ENCODE data around the gene STX1B.

The STX1B gene

DNA sequence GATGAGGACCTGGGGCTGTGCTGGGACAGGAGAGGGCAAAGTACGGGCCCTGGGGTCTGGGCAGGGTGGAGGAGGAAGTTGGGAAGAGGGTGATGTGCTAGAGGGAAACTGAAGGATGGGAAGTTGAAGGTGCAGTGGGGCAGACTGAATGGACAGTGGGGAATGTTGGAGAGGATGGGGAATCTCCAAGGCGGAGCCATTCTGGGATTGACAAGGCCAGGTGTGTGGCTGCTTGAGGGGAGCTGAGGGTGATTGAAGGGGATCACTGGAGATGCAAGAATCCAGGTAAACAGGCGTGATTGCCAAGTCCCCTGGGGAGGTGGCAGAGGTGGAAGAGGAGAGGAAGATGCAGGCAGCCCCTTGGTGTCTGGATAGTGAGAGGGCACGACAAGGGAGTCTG lies 34.0 kb downstream of the STX1B start:
- DNase-seq, result no peak

- DNase-seq, result no peak
Observed at GRCh38 chr16:30974348-30974747, 36.1 kb downstream of the STX1B start.

DNA sequence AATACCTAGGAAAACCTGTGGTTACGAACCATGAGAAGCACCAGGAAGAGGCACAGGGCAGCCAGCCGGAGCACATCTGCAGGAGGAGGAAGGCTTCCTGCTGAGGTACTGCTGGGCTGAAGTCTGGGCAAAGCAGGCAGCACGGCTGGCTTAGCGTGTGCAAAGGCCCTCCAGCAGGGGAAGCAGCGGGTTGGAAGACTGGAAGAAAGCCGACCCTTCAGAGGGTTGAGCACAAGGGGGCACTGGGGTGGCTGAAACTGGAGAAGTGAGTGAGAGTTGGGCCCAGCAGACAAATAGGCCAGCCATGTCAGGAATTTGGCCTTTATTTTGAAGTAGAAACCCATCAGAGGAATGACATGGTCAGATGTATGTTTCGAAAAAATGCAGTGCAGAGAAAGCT lies 37.6 kb downstream of the STX1B start:
- no peak for DNase-seq

GRCh38 chr16:30971298-30971697 lies 39.1 kb downstream of the STX1B start:
- DNase-seq, result no peak

DNA sequence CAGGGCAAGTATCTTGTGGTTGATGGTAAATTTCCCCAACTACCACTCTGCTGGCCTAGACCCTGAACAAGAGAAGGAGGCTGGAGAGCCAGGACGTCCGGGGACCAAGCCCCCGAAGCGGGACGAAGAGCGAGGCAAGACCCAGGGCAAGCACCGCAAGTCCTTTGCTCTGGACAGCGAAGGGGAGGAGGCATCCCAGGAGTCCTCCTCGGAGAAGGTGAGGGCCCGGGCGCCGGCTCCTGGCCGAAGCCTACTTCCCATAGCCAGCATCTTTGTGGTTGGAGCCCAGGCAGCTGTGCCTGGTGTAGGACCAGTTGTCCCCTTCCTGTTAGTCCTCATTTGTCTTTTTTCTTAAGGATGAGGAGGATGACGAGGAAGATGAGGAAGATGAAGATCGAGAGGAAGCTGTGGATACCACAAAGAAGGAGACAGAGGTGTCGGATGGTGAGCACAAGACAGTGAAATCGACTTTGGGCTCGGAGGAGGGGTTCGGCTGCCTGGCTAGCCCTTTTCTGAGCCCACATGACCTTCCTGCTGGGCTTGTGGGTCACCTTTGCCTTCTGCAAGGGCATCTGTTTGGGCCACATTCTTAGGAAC lies 41.1 kb downstream of the STX1B start:
- no peak for DNase-seq

DNA sequence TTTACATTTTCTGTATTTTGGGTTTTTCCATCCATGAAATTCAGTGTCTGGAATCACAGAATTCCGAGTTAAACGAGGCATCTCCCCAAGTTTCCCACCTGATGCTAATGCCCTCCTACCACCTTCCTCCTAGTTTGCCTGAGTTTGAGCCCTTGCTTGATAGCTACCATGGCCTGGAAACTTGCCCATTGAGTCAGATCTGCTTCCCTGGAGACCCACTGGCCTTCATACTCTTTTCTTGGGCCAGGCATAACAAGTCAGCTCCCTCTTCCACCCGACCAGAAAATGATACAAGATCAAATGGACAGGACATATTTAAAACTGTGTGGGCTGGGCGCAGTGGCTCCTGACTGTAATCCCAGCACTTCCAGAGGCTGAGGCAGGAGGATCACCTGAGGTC lies 42.6 kb downstream of the STX1B start:
- no peak for DNase-seq

- no peak for DNase-seq
Observed at GRCh38 chr16:30966033-30966619, 44.3 kb downstream of the STX1B start.

DNA sequence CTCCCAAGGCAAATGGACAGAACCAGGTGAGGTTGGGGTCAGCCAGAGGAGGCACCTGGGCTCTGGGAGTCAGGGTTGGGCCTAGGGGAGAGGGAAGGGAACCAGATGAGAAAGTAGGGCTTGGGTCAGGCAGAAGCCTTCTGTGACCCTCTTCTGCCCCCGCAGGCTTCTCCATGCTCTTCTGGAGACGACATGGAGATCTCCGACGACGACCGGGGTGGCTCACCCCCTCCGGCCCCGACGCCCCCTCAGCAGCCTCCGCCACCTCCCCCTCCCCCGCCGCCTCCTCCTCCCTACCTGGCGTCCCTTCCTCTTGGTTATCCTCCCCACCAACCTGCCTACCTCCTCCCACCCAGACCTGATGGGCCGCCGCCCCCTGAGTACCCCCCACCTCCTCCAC lies 45.0 kb downstream of the STX1B start:
- DNase-seq, result no peak

DNA sequence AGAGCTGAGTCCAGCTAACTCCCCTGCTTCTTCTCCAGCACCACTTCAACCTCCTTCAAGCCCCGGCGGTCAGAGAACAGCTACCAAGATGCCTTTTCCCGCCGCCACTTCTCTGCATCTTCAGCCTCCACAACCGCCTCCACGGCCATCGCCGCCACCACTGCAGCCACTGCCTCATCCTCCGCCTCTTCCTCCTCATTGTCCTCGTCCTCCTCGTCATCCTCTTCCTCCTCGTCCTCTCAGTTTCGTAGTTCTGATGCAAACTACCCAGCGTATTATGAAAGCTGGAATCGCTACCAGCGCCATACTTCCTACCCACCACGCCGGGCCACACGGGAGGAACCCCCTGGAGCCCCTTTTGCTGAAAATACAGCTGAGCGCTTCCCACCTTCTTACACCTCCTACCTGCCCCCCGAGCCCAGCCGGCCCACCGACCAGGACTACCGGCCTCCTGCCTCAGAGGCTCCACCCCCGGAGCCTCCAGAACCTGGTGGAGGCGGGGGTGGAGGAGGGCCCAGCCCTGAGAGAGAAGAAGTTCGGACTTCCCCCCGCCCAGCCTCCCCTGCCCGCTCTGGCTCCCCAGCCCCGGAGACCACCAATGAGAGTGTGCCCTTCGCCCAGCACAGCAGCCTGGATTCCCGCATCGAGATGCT lies 45.7 kb downstream of the STX1B start:
- no peak for DNase-seq

GRCh38 chr16:30963925-30964511 lies 46.4 kb downstream of the STX1B start:
- no peak for DNase-seq

- DNase-seq, result no peak
Observed at GRCh38 chr16:30961384-30961783, 49.1 kb downstream of the STX1B start.

DNA sequence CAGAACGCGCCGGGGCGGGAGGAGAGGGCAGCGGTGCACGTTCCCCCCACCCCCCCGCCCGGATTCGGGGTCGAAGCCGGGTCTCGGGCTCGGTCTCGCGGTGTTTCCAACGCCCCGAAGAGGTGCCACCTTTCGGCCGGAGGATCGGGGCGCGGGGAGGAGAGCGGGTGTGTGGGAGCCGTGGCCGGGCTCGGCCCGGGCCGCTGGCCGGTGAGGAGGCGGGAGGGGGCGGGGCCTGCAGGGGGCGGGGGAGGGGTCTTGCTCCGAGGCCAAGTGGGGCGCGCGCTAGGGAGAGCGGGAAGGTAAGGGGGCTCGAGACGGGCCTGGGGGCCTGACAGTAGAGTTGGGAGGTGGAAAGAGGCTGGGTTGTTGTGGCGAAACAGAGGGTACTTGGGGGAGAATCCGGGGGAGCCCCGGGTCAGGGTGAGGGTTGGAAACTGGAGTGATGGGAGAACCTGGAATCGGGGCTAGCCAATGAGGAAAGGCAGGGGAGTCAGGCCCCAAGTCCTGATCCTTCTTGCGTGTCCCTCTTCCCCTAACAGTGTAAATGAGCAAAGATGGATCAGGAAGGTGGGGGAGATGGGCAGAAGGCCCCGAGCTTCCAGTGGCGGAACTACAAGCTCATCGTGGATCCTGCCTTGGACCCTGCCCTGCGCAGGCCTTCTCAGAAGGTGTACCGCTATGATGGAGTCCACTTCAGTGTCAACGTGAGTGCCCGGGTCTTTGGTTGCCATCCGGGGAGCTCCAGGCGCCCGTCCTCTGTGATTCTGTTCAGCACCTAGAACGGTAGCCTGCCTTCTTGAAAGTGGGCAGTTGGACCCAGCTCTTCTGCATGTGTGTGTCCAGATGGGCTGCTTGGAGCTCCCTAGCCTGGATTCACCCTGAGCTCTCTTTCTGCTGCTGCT lies 52.0 kb downstream of the STX1B start:
- peak in 1 of 5 donors; percentile 55 for DNase-seq

- peak; percentile 95 to 98 (median 96) for DNase-seq
Observed at GRCh38 chr16:30957456-30958174, 52.8 kb downstream of the STX1B start, which contains the start of gene SETD1A. Gene SETD1A (plus strand): TSS chr16:30957754. CDS start chr16:30958732, 978 bp downstream.

DNA sequence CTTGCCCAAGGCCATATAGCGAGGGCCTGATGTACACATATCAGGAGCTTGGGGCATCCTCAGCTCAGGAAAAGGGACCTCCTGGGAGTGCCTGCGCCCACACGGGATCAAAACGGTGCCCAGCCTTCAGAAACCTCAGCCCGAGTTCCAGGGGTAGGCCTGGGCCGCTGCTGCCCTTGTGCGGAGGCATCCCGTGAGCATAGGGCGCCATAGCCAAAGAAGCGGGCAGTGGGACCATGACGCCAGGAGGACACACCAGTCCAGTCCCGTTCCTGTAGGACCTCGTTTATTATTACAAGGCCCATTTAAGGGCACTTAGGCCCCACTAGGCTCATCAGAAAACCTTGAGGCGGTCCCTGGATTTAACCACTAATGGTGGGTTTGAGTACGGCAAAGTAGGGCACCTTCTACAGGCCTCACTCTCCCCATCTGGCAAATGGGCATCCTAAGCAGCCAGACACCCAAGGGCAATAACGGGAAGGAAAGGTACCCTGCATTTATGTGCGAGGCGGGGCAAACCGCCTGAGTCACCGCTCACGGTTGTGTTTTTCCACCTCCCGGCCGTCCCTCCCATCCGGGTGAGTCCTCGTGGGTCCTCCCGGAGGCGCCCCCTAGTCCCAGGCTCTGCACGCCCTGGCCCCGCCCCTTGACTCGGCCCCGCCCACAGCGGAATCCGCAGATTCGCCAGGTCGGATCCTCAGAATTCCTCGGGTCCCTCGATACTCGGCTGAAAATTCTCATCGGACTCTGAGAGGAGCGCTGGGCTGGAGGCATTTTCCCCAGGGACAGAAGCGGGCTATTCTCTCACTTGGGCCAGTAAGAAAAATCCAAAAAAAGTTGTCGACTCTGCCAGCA lies 53.6 kb downstream of the STX1B start:
- DNase-seq, result peak; percentile 69 to 84 (median 78)

- DNase-seq, result no peak
Observed at GRCh38 chr16:30954993-30955392, 55.4 kb downstream of the STX1B start.

DNA sequence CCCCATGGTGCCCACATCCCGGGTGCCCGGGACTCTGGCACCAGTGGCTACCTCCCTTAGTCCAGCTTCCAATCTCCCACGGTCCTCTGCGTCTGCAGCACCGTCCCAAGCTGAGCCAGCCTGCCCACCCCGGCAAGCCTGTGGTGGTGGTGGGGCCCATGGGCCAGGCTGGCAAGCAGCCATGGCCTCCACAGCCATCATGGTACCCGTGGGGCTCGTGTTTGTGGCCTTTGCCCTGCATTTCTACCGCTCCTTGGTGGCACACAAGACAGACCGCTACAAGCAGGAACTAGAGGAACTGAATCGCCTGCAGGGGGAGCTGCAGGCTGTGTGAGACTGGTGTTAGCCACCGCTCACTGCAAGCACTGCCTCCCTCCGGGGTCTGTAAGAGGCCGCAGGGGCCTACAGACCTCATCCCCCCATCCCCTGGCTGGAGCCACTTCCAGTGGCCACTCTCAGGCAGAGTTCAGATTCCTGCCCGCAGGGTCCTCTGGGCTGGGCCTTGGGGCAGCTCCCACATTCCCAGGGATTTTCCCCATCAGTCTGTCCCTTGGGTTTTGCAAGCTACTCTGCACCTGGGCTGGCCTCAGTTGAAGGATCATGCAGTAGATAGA lies 56.8 kb downstream of the STX1B start:
- peak in 4 of 5 donors; percentile 45 to 77 (median 50) for DNase-seq

DNA sequence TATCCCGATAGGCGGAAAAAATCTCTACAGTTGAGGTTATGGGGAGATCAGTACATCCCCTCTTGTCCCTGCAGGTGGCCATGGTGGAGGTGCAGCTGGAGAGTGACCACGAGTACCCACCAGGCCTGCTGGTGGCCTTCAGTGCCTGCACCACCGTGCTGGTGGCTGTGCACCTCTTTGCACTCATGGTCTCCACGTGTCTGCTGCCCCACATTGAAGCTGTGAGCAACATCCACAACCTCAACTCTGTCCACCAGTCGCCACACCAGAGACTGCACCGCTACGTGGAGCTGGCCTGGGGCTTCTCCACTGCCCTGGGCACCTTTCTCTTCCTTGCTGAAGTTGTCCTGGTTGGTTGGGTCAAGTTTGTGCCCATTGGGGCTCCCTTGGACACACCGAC lies 57.3 kb downstream of the STX1B start:
- no peak for DNase-seq

- no peak for DNase-seq
Observed at GRCh38 chr16:30951750-30952149, 58.7 kb downstream of the STX1B start.

GRCh38 chr16:30951193-30951592 lies 59.2 kb downstream of the STX1B start:
- DNase-seq, result no peak

- DNase-seq, result no peak
Observed at GRCh38 chr16:30950516-30951065, 59.8 kb downstream of the STX1B start.
